Liver (tissue), 3 donors: ENCODE results near the gene OR51F1.

Experiments used
- CTCF ChIP-seq: fragments of 150-350 bp; IDR thresholded peaks from 2 replicates; pipeline ENCODE4 v1.5.1; 2017; ENCODE audit warnings: improper control_type of control experiment, low read depth, low read length; ENCODE audit not compliant: missing input control
- JUND ChIP-seq, 2 donors: IDR thresholded peaks; 2 replicates each; pipeline ENCODE4 v1.6.1; 2016; ENCODE audit warnings: antibody characterized with exemption in 2 of 2
- MAX ChIP-seq: IDR thresholded peaks from 2 replicates; pipeline ENCODE4 v1.6.1; 2016; ENCODE audit warnings: antibody characterized with exemption
- RAD21 ChIP-seq, 2 donors: IDR thresholded peaks; 2 replicates each; pipeline ENCODE4 v1.6.1; 2016; ENCODE audit warnings: antibody characterized with exemption in 2 of 2, mild to moderate bottlenecking in 2 of 2
- REST ChIP-seq: IDR thresholded peaks from 2 replicates; pipeline ENCODE4 v1.6.1; 2016; ENCODE audit warnings: antibody characterized with exemption, mild to moderate bottlenecking
- RXRA ChIP-seq, 2 donors: IDR thresholded peaks; 2 replicates each; pipeline ENCODE4 v1.6.1; 2017 to 2018; ENCODE audit warnings: antibody characterized with exemption in 2 of 2, mild to moderate bottlenecking in 1 of 2
- ZBTB33 ChIP-seq: IDR thresholded peaks from 2 replicates; pipeline ENCODE4 v1.6.1; 2016; ENCODE audit warnings: antibody characterized with exemption
- donor health status: healthy.
- donor health status: healthy.

- no peak for TF ChIP-seq CTCF
- TF ChIP-seq MAX: no peak
- TF ChIP-seq RAD21 (IDR thresholded peaks at IDR 0.05): no peak
- TF ChIP-seq JUND (IDR thresholded peaks at IDR 0.05): no peak
- no peak for TF ChIP-seq REST
- TF ChIP-seq ZBTB33: no peak
- TF ChIP-seq RXRA (IDR thresholded peaks at IDR 0.05): no peak
Measured at GRCh38 chr11:4751201-4751600, 18.5 kb downstream of the OR51F1 start.
